NCI-H345 treated with DMSO at 0.1 percent for 48 hours (cell line): ENCODE measurements around the gene BEND6.
A peak's percentile ranks its signal among the peaks of the same experiment; 100 is the strongest.
"Not testable (repeated sequence)": the region's sequence is repeated elsewhere in the genome, so short reads cannot be mapped to it uniquely, and the experiment has no call there.

Source experiments
- DNase-seq: peaks from one replicate; lab custom pipeline; 2025; ENCODE audit not compliant: unreplicated experiment; lab: John Stamatoyannopoulos, UW

Gene BEND6

GRCh38 chr6:56977192-56977591, 22.3 kb downstream of the BEND6 start:
- no peak for DNase-seq

DNA sequence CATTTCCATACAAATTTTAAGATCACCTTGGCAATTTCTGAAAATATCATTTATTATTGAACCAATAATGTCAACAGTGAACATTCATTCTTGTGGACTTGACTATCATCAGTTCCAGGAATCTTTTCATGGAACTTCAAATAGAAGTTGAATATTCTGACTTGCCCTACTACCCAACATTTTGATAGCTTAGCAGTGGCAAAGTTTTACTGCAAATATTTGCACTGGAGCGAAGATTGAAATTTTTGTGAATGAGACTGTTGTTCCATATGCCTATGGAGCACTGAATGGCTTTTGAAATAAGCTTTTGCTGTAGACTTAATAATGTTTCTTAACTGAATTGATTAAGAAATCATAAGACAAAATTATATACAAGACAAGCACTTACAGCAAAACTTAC, 23.6 kb downstream of the BEND6 start:
- no peak for DNase-seq

DNA sequence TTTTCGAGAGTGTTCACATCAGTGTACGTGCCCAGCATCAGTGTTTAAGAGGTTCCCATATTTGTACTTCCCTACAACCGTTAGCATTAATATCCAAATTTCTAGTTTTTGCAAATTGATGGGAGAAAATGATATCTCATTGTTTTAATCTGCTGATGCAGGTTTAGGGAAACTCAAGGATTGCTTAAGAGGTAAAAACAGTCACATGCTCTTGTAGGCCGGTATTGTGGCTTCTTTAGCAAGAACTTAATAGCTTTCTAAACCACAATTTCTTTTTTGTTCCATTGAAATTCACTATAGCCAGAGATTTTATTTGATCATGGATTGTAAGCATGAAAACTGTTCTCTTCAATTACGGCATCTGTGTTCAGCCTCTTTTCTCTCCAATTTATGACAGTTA, 29.5 kb downstream of the BEND6 start:
- no peak for DNase-seq

DNA sequence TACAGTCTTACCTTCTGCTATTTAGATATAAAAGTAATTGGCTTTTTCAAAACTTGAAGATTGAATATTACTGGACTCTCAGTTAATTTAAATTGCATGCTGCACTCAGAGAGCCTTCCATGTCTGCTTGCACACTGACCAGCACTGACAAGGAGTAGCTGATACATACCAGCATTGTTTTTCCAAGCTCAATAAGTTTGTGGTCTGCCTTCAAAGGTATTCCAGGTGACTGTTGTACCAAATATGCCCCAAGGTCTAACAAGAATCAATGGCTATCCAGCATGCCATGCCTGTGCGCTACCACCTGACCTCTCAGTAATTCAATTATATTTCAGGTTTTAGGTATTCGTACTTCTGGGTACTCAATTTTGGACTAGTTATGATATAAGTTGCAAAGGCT, 30.0 kb downstream of the BEND6 start:
- DNase-seq, result no peak

GRCh38 chr6:56986611-56987010, 31.7 kb downstream of the BEND6 start:
- DNase-seq, result no peak

- DNase-seq, result no peak
Measured at GRCh38 chr6:56988145-56988544, 33.2 kb downstream of the BEND6 start.

DNA sequence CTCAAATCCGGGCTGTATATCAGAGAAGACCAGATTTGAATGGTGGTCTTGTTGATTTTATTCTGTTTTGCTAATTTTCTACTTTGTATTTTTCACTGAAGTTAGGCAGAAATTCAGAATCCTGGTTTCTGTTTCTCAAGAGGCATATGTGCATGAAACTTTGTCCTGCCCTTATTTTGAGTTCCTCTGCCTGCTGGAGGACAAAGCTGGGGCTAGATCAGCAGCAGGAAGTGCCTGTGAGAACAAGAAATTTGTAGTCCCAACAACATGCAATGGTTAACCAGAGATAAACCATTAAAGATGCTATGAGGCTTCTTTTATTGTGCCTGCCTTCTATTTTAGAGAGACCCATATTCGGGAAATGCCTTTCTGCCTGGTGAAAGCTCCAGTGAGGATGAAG, 37.1 kb downstream of the BEND6 start:
- no peak for DNase-seq

DNA sequence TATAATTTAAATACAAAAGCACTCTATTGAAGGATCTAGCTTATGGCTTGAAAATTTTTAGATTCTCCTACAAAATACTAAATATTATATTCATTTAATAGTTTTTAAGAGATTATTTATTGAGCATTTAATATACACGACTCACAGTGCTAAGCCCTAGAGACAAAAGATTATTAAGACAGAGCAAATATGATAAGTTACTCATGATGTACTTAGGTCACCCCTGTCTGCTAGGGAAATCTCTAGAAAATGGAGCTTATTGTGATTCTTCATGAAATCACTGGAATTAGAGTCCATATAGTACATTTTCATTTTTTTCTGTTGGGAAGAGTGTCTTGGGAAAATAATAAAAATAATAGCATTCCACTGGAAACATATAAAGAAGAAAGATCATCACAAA, 37.8 kb downstream of the BEND6 start:
- DNase-seq, result no peak

- no peak for DNase-seq
Measured at GRCh38 chr6:56995347-56995902, 40.5 kb downstream of the BEND6 start.

DNA sequence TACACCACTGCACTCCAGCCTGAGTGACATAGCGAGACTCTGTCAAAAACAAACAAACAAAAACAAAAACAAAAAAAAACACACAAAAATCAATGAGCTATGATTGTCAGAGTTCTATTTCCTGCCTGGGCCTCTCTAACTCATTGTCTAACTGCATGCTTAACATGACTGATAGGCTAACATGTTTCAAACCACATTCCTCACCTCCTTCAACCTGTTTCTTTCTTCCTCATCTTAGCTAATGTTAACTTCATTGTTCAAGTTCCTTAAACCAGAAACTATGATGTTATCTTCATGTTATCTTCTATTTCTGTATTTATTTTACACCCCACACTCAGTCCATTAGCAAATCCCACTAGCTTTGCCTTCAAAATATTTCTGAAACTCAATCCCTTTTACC, 41.5 kb downstream of the BEND6 start:
- DNase-seq, result no peak

- no peak for DNase-seq
Measured at GRCh38 chr6:56999049-56999448, 44.1 kb downstream of the BEND6 start.

GRCh38 chr6:56999748-57000147, 44.8 kb downstream of the BEND6 start:
- DNase-seq, result not testable (repeated sequence)

GRCh38 chr6:57002197-57002596, 47.3 kb downstream of the BEND6 start:
- DNase-seq, result no peak

- DNase-seq, result no peak
Measured at GRCh38 chr6:57004292-57004691, 49.4 kb downstream of the BEND6 start.

DNA sequence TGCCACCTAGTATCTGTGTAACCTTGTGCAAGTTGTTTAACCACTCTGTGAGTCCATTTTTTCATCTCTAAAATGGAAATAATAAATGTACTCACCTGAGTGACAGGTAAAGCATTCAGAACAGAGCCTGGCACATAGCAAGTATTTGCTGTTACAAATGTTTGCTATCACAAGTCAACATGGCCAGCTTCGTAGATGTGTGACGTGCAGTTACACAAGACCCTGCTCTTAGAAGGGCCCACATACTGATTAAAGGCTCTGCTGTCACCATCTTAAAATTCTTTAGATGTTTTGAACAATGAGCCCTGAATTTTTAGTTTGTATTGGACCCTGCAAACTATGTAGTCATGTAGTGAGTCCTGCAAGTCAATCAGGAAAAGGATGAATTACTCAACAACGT, 51.2 kb downstream of the BEND6 start:
- no peak for DNase-seq

GRCh38 chr6:57008069-57008468, 53.2 kb downstream of the BEND6 start:
- DNase-seq, result not testable (repeated sequence)

DNA sequence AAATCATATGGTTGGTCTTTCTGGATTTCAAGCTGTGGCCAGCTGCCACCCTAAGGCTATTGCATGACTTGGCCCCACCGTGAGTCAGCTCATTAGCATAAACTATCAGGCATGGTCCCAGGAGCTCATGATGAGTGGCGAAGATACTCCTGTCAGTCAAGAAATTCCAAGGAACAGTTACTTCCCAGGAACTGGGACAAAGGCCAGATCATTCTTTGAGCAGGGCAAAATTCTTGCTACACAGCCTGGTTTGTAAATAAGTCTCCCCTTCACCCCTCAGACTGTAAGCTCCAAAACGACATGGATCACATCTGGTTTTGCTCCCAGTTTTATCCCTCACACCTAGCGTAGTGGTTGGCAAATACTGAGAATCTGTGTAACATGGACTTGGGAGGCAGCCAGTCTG, 58.6 kb downstream of the BEND6 start:
- no peak for DNase-seq

DNA sequence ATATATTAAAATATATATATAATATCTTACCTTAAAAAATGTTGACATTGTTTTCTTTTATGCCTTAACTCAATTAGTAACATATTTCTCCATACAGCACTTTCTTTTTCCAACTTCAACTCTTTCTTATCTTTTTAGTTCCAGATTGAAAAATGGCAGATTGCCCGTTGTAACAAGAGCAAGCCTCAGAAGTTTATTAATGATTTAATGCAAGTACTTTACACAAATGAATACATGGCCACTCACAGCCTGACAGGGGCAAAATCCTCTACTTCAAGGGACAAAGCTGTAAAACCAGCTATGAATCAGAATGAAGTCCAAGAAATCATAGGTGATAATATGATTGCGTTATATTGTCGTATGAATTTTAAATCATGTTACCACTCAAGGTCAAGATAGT, 62.2 kb downstream of the BEND6 start:
- DNase-seq, result no peak

GRCh38 chr6:57017841-57018240, 62.9 kb downstream of the BEND6 start:
- no peak for DNase-seq

GRCh38 chr6:57019434-57019833, 64.5 kb downstream of the BEND6 start:
- DNase-seq, result no peak

- peak; percentile 45 for DNase-seq
Measured at GRCh38 chr6:57021086-57021720, 66.3 kb downstream of the BEND6 start.

DNA sequence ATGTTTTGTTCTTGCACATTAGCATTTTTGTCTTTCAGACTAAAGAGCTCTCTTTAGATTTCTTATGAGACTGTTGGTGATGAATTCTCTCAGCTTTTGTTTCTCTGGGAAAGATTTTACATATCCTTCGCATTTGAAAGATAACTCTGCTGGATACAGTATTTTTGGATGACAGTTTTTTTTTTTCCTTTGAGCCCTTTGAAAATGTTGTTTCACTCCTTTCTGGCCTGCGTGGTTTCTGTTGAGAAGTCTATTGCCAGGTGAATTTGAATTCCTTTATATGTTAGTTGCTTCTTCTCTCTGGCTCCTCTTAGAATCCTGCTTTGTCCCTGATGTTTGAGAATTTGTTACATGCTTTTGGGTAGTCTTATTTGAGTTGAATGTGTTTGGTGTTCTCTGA, 69.4 kb downstream of the BEND6 start:
- DNase-seq, result no peak

DNA sequence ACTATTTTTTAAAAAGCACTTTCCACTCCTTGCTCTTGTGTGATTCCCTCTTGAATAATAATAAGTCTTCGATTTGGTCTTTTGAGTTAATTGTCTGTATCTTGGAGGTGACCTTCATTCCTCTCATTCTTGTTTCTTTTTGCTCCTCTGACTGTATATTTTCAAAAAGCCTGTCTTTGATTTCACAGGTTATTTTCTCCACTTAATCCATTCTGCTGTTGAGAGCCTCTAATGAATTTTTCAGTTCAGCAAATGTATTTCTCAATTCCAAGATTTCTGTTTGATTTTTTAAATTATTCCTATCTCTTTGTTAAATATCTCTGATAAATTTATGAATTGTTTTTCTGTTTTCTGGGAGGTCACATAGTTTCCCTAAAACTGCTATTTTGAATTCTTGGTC, 69.9 kb downstream of the BEND6 start:
- DNase-seq, result no peak
